KOPT-K1 (cell line): ENCODE results near the gene ADAMTS15.
A peak's percentile ranks its signal among the peaks of the same experiment; 100 is the strongest.
"Not testable (repeated sequence)": the region's sequence is repeated elsewhere in the genome, so short reads cannot be mapped to it uniquely, and the experiment has no call there.

Experiments used
- H3K27ac ChIP-seq: fragments of 200-600 bp; sonication (generic); 2 replicates; pipeline ENCODE4 v1.5.1; 2016; ENCODE audit warnings: antibody characterized with exemption, mild to moderate bottlenecking, low read depth, low read length; ENCODE audit not compliant: poor library complexity, severe bottlenecking
- H3K36me3 ChIP-seq: fragments of 200-600 bp; sonication (generic); 2 replicates; pipeline ENCODE4 v1.5.1; 2017; ENCODE audit warnings: antibody characterized with exemption, mild to moderate bottlenecking, low read length, moderate library complexity; ENCODE audit not compliant: insufficient read depth
- H3K9me3 ChIP-seq: fragments of 200-600 bp; sonication (generic); 2 replicates; pipeline ENCODE4 v1.5.1; 2017; ENCODE audit warnings: antibody characterized with exemption, low read length, mild to moderate bottlenecking; ENCODE audit not compliant: insufficient read depth, poor library complexity, severe bottlenecking

ADAMTS15 gene

DNA sequence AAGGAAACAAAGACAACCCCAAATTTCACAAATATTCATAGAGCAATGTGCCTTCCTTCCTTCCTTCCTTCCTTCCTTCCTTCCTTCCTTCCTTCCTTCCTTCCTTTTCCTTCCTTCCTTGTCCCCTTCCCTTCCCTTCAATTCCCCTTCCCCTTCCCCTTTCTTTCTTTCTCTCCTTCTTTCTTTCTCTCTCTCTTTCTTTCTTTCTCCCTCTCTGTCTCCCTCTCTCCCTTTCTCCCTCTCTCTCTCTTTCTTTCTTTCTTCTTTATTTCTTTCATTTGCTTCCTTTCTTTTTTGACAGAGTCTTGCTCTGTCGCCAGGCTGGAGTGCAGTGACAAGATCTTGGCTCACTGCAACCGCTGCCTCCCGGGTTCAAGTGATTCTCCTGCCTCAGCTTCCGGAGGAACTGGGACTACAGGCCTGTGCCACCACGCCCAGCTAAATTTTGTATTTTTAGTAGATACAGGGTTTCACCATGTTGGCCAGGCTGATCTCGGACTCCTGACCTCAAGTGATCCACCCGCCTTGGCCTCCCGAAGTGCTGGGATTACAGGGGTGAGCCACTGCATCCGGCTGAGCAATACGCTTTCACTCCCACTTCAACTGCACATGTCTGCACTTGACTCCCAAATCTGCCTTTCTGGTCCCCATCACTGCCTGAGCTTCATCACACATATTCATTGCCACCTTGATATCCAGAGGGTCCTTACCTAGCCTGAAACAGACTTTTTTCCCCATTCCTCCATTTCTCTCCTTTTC is 9.9 kb upstream of the ADAMTS15 start:
- Histone ChIP-seq H3K9me3 (peaks cover 13% of the 10 kb centered on the region), H3K27ac (peak overlapping the region; percentile 50)
- not testable (repeated sequence) for H3K36me3 ChIP-seq

DNA sequence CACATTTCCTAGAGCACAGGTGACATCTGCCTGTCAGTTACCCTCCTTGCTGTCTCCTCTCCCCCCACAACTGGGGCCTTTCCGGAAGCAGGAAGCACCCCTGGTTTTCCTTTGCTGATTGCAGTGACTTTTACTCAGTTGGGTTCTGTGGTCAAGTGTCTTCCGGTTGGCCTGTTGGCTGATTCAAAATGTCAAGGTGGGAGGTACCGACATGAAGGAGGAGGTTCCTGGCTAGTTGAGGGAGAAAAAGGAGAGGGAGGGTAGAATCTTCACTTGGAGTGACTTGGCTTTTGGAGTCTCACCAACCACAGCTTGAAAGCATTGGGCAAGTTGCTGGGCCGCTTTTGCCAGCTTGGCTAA is 9.3 kb upstream of the ADAMTS15 start:
- Histone ChIP-seq H3K9me3 (peaks cover 13% of the 10 kb centered on the region), H3K36me3 (no peaks in the 10 kb centered on the region), H3K27ac (peak overlapping the region; percentile 50)

DNA sequence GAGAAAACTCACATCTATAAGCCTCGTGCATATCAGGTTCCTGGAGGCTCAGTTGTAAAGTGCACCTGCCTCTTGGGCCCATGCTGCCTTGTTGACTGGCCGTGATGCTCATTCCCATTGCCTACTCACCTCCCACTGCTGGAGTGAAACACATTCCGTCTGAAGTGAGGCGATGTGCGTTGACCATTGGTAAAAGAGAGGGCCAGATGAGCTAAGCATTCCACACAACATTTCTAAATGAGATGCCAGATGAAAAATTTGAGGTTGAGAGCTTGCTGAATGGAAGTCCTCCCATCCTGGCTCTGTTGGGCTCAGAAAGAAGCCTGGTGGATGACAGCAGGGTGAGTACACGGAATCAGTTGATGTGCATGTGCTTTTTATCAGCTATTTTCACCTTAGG is 8.6 kb upstream of the ADAMTS15 start:
- peak overlapping the region; percentile 50 for H3K27ac ChIP-seq
- H3K36me3 ChIP-seq, result no peaks in the 10 kb centered on the region

DNA sequence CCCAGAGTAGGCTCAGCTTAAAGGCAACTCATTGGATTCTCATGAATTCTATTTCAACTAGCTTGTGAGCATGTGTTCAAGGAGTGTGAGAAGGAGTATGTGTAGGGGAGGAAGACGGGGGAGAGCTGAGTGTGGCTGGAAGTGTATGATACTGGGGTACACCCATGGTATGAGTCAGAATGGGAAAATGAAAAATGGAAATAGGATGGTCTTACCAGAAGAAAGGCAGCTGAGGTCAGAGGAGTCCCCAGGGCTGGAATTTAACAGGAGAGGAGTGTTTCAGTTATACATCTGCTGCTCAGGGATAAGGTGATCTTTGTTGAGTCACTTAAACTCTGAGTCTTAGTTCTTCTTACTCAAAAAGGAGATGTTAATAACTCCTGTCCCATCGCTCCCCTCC is 6.7 kb upstream of the ADAMTS15 start:
- H3K27ac ChIP-seq, result no peak overlapping the region
- H3K36me3 ChIP-seq, result no peaks in the 10 kb centered on the region
- peaks cover 13% of the 10 kb centered on the region for H3K9me3 ChIP-seq

More for the DNA sequence above, 8.6 kb upstream of the ADAMTS15 start:
- peaks cover 13% of the 10 kb centered on the region for H3K9me3 ChIP-seq

DNA sequence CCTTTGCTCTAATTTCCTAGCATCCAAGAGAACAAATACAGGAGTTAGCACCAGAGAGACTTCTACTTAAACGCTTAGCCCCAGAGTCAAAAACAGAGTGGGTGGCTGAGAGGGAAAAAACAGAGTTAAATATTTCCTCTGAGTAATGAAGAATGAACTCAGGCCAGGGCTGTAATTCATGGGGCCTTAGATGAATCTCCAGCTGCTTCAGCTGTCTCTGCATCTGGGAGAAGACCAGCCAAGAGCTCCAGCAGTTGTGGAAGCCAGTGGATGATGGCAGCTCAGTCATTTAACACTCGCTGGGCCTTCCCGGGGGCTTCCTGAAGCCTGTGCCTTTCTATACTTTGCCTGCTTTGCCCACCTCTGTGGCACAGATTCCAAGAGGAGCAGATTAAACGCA is 5.7 kb upstream of the ADAMTS15 start:
- Histone ChIP-seq H3K9me3 (peaks cover 13% of the 10 kb centered on the region), H3K27ac (no peak overlapping the region), H3K36me3 (no peaks in the 10 kb centered on the region)

DNA sequence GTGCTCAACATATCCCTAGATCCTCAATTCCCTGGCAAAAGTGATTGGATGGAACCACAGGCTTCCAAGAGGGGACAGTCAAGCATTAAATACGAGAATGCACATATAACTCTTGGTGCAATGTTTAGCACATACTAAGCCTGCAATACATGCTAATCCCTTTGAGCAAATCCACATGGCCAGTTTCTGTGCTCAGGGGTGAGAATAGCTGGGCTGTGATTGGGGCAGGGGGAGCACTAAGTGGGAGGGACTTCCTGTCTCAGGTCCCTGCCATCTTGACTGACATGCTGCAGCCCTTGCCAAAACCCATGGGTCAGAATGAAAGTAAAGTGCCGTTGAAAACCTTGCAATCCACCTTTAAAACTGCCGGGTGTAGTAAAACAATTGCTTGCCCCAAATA is 2.7 kb upstream of the ADAMTS15 start:
- H3K36me3 ChIP-seq, result no peaks in the 10 kb centered on the region
- H3K27ac ChIP-seq, result no peak overlapping the region
- H3K9me3 ChIP-seq, result peaks cover 7% of the 10 kb centered on the region

DNA sequence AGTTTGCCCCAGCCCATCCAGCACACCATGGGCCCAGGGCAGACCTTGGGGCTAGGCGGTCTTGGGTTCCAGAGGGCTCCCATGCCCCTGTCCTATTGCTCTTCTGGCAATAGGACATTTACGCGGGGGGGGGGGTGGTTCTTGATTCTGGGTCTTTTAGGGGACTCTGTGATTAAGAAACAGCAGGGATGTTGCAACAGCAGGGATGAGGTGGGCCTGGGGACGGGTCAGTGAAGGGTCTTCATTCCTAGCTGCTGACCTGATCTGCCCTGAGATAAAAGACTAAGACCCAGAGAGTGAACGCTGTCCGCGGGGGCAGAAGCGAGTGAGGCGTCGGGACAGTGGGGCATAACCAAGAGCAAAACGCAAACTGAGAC is 418 bp upstream of the ADAMTS15 start:
- Histone ChIP-seq H3K27ac (no peak overlapping the region), H3K9me3 (no peaks in the 10 kb centered on the region), H3K36me3 (no peaks in the 10 kb centered on the region)

DNA sequence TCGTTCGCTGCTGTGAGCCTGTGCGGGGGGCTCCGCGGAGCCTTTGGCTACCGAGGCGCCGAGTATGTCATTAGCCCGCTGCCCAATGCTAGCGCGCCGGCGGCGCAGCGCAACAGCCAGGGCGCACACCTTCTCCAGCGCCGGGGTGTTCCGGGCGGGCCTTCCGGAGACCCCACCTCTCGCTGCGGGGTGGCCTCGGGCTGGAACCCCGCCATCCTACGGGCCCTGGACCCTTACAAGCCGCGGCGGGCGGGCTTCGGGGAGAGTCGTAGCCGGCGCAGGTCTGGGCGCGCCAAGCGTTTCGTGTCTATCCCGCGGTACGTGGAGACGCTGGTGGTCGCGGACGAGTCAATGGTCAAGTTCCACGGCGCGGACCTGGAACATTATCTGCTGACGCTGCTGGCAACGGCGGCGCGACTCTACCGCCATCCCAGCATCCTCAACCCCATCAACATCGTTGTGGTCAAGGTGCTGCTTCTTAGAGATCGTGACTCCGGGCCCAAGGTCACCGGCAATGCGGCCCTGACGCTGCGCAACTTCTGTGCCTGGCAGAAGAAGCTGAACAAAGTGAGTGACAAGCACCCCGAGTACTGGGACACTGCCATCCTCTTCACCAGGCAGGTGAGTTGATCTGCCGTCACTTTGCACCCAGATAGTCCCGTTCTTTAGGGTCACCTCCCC is 1.0 kb downstream of the ADAMTS15 start:
- no peak overlapping the region for H3K27ac ChIP-seq
- H3K36me3 ChIP-seq, result no peaks in the 10 kb centered on the region
- H3K9me3 ChIP-seq, result no peaks in the 10 kb centered on the region

DNA sequence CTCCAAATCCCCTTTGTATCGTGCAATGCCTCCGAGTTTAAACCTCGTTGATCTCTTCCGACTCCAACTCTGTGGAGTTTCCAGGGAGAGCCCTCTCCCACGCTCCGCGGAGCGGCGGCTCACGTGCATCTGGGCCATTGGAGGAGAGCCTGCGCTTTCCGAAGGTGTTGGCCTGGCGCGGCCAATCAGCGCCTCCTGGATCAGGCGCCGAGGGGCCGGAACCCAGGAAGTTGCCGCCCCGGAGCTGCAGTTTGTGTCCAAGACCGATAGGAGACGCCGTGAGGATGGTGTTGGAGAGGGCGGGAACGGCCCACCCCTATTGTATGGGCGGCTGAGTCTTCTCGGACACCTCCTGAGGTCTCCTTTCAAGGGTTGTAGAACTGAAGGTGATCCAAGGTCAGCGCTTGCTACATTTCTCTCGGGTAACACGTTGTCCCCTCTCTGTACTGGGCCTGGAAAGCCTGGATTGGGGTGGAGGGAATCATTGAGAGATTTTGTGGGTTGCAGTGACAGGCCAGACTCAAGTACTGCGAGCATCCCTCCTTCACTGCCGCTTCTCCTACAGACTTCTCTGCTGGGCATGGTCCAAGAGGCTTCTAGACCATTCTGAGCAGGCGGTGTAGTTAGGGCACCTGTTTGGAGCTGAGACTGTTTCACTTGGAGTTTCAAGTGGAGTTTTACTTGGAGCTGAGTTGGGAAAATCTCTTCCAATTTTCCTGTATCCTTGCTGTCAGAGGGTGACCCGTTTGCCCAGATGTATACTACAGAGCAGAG is 1.7 kb downstream of the ADAMTS15 start:
- H3K36me3 ChIP-seq, result no peaks in the 10 kb centered on the region
- no peak overlapping the region for H3K27ac ChIP-seq
- H3K9me3 ChIP-seq, result no peaks in the 10 kb centered on the region

DNA sequence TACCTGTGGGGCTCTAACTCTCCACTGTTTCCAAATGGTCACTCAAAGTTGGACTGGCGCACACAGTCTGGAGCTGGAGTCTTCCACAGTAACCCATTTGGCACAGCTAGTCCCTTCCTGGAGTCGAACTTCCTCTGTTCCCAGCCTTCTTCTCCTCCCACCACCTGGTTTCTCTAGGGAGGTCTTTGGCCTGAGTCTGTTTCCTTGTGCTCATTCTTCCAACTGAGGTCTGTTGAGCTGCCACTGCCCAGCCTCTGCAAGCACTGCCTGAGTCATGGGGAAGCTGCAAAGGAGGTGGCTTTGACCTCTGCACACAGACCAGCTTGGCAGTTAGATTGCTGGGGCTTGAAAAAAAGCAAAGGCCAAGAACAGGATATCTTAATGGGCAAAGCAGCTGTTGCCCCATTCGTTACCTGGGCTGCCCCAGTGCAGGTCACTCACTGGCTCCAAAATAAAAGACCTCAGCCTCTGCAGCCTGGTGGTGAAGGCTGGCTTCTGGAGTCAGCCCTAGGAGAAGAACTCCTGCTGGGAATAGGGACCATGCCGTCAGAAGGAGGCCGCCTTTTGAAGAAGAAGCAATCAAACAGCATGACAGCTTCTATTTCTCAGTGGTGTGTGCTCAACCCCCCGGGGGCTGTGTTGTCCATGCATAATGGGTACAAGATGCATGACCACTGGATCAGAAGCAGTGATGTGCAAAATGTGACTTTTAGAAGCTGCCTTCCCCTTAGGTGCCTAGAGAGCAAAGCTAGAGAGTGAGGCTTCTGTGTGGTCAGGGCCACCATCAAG is 3.0 kb downstream of the ADAMTS15 start:
- Histone ChIP-seq H3K9me3 (no peaks in the 10 kb centered on the region), H3K27ac (no peak overlapping the region), H3K36me3 (no peaks in the 10 kb centered on the region)

DNA sequence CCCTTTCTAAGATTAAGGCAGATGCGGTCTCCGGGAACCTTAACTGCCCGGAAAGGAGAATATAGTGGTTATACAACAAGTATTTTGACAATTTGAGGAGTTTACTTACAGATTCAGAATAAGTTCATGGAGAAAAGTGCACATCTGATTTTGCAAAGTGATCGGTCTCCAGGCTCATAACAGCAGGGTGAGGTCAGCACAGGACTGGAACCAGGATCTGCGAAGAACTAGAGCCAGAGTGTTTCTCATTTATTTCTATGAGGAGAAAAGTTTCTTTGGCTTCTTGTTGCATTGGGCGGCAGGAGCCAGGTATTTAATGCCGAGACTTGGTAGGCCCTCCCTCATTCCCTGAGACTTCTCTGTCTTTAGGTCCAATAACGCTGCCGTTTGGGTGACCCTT is 3.7 kb downstream of the ADAMTS15 start:
- Histone ChIP-seq H3K27ac (no peak overlapping the region), H3K9me3 (no peaks in the 10 kb centered on the region), H3K36me3 (no peaks in the 10 kb centered on the region)

DNA sequence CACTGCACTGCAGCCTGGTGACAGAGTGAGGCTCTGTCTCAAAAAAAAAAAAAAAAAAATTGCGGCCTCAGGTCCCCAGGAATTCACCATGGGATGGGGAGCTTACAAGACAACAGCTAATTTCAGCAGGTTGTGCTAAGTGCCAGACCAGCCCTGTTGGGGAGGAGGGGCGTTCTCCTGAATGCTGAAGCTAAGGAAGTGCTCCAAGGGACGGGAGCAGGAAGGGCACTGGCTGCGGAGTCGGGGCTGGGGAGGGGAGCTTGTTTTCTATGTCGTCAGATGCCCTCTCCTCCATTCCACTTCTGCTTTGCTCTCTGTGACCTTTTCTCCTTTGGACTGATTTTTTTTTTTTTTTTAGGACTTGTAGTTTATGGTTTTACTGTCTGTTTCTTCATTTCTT is 4.5 kb downstream of the ADAMTS15 start:
- Histone ChIP-seq H3K36me3 (no peaks in the 10 kb centered on the region), H3K27ac (no peak overlapping the region)

DNA sequence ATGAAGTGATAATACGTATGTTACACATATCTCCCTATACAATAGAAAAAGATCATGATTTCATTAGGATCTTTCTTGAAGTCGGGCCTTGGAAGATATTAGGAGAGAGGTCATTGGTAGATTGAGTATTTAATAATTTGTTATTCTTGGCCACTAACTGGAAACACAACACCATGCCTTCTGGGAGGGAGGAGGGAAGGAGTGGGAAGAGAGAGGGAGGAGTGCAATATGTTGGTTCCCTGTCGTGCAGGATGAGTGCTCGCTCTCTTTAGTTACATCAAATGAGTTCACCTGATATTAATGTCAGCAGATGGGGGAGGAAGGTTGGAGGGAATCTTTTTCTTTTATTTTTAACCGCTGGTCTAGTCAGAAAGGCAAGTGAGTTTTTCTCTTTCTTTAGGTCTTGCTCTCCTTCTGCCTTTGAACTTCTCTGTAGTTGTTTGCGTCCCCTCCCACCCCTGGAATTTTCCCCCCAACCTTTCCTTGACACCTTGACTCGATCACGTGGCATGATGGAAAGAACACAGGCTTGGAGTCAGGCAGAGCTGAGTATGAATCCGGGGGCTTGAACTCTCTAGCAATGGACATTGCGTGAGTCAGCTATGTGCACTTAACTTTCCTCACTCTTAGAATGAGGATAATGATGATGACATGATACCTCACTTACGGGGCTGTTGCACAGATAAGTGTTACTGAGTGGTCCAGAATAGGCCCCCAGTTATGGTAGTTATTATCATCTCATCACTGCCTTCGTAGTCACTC is 6.2 kb downstream of the ADAMTS15 start:
- Histone ChIP-seq H3K9me3 (no peaks in the 10 kb centered on the region), H3K27ac (no peak overlapping the region), H3K36me3 (no peaks in the 10 kb centered on the region)

More for the DNA sequence above, 4.5 kb downstream of the ADAMTS15 start:
- no peaks in the 10 kb centered on the region for H3K9me3 ChIP-seq

DNA sequence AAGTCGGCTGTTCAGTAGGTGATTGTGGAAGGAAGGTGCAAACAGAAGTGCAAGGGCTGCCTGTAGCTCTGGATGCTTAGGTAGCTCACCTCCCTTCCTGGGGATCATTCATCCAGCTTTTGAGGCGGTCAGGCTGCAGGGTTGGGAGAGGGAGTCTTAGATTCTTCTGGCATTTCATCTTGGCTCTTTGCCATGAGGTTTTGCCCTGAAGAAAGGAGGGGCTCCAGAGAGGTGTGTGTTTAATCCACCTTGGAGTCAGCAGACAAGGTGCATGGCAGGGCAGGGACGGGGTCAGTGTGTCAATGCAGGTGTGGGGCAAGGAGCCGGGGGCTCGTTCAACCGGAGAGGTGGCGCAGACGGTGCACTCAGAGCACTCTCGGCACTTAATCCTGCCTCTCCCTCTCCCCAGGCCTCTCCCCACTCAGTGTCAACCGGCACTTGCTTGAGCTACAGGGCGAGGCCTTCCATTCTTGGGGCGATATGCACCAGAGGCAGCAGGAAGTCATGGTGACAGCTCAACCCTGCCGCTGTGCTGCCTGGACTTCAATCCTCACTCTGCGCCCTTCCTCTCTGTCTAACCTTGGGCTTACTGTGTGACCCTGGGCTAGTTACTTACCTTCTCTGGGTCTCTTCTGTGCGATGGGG is 7.2 kb downstream of the ADAMTS15 start:
- Histone ChIP-seq H3K36me3 (no peaks in the 10 kb centered on the region), H3K9me3 (no peaks in the 10 kb centered on the region), H3K27ac (no peak overlapping the region)
